Glomerular endothelial cell (primary cell): ENCODE results near the gene GTSE1. TPM values are rescaled to one million over a fixed set of nuclear protein-coding genes. Genes with fewer than 3 reads are reported as not detected.

ENCODE experiments used
- DNase-seq: peaks from one replicate; pipeline ENCODE4 v3.0.0-alpha.2; 2011; ENCODE audit warnings: low read depth, low spot score; ENCODE audit errors: extremely low read depth
- total RNA-seq: library from RNA; depleted of rRNA; stranded (reverse); fragments of >200 nt; gene quantifications from 2 replicates; pipeline ENCODE4 v1.2.3, GENCODE V29; 2015

The GTSE1 gene
- total RNA-seq, 1 donor from 2014 or later: 7.5 TPM

DNA sequence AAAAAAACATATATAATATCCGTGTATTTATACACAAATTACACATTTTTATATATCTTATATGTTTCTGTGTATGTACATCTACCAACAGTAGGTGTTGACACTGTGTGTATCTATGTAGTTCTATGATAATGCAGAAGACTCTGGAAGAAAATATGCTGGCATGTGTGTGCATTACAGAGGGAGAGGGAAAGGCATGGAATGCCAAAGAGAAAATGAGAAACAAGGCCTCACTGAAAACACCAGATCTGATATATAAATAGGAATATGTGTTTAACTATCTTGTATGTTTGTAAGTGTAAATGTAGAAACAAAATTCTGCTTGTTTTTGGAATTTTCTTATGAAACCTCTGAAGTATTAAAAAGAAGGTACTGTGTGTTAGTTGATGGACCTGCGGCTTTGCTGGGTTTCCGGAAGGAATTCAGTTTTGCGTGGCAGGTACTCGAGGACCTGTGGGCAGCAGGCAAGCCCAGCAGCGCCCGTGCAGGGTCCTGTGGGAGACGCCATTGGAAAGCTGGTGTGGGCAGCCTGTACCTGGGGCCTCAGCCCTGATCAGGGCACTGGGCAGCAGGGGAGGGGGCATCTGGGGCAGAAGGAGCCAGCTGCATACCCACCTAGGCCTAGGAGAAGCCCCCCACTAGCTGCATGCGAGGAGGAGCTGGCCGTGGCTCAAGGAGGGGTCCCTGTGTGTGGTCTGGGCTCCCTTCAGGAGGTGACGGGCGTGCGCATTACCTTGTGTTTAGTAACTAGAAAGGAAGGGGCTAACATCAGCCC lies 31.2 kb downstream of the GTSE1 start:
- DNase-seq: no peak

DNA sequence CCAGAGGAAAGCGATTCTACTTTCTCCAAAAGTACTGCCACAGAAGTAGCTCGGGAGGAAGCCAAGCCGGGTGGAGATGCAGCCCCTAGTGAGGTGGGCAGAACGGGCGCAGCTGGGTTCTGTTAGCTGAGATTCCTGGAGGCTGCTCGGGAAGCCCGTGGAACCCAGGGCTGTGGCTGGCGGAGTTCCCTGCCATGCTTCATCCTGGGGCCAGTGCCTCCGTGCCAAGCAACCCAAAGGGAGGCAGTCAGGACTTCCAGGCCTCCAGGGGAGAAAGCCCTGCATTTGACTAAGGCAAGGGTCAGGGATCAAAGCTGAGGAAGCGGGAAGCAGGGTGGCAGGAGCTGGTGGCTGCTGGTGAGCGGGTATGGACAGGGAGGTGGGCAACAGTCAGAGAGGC lies 32.1 kb downstream of the GTSE1 start:
- no peak for DNase-seq

DNA sequence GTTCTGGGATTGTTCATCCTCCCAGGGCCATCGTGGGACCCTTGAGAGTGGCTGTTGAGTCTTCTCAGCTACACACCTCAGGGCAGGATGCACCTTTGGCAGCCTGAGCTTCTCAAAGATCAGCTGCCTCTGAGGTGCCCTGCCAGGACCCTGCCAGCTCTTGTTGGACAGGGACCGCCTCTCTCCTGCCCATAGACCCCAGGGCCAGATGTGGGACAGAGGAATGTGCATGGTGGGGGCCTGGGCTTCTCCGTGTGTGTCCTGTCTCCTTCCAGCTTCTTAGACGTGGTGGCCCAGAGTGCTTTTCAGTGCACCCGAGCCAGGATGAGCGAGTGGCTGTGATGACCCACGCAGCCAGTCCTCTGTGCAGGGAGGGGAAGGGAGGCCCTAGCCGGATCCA lies 32.9 kb downstream of the GTSE1 start:
- DNase-seq: no peak

DNA sequence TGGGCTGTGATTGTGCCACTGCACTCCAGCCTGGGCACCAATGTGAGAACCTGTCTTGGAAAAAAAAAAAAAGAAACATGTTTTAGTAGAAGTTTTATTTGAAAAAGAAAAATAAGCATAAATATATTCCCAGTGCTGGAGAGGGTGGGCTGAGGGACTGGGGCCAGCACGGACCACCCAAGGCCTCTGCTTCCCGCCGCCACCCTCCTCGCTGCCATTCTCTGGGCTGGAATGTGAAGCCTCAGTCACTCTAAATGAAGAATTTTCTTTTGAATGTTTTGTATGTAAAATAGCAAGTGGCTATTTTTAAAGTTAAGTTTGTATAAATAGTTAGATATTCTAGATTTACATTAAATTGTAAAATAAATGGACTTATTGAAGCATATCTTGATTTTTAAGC lies 33.8 kb downstream of the GTSE1 start:
- no peak for DNase-seq

DNA sequence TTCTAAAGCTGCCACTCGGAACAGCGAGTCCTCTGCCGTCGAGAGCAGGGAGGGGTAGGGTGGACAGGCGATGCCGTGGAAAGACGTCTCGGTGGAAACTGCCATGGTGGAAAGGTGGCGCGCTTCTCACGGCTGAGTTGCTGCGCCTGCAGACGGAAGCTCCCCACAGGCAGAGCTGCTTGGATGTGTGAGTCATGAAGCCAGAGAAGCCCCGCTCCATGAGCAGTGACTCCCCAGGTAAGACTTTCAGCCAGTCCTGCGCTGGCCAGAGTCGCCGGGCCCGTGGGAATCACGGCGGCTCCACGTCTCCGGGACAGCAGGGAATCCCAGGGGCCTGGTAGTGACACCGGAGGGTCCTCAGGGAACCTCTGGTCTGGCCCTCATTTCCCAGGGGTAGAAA lies 34.8 kb downstream of the GTSE1 start:
- DNase-seq: no peak

DNA sequence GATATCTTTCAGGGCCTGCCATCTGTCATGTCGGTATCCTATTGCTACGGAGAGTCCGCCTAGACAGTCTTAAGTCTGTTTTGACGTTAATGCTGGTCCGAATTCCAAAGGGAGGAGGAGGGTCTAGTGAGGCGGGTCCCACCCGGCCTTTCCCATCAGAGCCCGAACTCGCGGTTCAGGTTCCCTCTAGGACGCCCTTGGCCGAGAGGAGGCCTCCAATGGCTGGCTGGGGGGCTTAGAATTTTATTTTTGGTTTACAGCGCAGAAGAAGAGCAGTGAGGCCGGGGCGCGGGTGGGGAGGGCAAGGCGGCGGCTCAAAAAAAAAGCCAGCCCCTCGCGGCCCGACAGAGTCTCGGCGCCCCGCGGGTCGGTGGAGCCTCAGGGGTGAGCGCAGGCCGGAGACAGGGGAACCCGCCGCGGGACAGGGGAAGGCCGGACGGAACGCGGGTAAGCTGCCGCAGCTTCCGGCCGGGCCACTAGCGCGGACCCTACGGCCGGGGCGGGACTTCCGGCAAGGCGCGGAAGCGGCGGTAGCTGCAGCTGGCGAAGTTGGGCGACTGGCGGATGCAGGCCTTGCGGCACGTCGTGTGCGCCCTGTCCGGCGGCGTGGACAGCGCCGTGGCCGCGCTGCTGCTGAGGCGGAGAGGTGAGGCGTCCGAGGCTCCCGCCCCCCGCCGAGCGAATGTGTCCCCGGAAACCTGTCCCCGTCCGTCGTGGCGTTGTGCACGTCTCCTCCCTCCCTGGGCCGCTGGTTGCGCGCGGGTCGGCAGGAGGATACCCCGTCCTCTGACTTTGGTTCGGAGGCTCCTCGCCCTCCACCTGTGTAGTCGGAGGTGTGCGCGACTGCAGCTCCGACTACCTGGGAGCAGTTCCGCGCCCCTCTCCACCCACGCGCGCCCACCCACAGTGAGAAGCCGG lies 38.8 kb downstream of the GTSE1 start, which contains the start of gene TRMU:
Gene TRMU, plus strand, starts transcription at position 514 of the 918 bp plus-strand sequence. Its CDS starts 51 bp downstream, at position 565.
- no peak for DNase-seq

DNA sequence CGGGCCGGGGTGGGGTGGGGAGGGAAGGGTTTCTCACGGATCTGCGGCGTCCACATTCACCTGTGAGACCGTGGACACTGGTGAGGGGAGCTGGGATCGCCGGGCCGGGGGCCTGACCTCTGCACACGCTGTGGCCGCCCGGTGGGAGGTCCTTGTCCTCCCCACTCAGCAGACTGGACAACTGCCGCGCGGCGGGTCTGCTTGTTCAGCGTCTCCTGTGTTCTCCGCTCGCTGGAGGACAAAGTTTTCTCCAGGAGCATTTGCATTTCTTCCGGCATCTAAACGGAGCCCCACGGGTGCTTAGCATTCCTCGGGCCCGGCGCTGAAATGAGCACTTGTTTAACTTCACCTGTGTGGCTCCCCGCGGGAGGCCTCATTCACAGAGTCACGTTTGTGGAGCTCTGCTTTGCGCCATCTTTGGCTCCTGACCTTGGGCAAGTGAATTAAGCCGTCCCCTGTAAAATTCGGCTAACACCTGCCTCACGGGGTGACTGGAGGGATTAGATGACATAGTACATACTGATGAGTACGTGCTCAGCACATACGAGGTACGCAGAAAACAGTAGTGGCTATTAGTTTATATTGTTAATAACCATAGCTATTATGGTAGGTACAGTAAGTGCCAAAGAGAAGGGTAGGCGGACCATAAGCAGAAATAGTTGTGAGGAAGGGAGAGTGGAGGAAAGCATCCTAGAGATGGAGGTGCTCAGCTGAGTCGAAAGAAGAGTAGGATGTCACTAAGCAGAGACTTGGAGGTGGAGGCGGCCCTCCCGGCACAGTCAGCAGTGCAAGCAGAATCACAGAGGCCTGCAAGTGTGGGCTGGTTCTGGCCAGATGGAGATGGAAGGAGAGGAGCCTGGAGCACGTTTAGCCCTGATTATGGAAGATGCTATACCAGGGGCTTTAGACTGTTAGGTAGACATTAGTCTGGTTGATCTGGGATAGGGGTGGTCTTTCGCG lies 39.7 kb downstream of the GTSE1 start:
- DNase-seq: no peak

DNA sequence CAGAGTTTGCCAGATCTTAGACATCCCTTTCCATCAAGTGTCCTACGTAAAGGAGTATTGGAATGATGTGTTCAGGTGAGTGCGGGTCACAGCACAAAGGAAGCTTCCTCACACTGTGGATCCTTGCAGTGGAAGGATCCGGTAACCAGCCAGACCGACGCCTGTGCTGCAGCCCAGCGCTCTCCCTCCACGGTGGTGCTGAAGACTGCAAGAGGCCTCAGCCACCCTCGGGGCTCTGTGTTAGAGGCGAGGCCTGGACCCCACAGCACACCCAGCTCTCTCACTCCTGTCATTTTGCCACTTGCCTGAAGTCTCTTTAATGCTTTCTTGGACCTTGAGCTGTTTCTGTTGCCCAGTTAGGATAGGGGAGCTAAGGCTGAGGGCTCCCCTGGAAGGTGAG lies 41.2 kb downstream of the GTSE1 start:
- DNase-seq: no peak

DNA sequence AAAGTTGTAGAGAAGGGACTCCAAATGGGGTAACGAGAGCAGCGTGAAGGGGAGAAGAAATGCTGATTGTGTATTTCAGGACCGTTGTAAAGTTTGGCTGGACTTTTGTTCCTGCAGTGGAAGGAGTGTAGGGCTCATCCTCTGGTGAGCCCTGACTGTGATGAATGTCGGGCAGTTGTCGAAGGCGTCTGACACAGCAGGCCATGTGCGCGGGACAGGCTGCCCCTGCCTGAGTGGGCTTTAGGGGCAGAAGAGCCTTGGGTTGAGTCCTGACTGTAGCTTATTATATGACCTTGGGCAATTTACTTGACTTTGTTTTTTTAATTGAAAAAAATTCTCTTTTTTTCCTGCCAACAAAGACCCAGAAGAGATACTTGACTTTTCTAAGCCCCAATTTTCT lies 42.0 kb downstream of the GTSE1 start:
- no peak for DNase-seq

DNA sequence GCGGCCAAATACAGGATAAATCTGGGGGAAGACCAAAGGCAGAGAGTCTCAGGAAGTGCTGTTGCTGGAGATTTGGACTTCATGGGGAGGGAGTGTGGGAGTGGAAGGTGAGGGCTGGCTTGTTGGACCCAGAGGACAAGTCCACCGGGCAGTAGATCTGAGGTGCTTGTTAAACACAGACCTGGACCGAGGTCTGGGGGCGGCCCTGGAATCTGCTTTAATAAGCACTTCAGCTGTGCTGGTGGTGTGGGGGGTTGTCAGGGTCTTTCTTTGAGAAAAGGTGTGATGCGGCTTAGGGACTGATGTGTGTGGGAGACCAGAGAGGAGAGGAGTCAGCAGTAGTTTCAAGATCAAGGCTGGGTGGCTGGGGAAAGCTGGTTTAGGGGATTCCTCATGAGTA lies 43.3 kb downstream of the GTSE1 start:
- DNase-seq: no peak

DNA sequence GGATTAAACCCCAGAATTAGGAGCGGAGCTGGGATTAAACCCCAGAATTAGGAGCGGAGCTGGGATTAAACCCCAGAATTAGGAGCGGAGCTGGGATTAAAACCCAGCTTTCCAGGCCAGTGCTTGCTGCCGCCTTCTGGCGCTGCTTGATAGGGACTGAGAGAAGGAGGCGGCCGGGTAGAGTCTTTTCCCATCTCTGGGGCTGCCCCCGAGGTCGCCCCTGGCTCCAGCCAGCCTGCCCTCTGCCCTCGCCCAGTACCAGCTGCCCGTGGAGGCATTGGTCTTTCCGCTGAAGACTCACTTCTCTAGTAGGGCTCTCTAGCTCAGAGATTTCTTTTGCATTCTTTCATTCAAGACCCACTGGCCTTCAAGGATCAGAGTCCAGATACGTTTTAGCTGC lies 44.0 kb downstream of the GTSE1 start:
- DNase-seq: no peak

DNA sequence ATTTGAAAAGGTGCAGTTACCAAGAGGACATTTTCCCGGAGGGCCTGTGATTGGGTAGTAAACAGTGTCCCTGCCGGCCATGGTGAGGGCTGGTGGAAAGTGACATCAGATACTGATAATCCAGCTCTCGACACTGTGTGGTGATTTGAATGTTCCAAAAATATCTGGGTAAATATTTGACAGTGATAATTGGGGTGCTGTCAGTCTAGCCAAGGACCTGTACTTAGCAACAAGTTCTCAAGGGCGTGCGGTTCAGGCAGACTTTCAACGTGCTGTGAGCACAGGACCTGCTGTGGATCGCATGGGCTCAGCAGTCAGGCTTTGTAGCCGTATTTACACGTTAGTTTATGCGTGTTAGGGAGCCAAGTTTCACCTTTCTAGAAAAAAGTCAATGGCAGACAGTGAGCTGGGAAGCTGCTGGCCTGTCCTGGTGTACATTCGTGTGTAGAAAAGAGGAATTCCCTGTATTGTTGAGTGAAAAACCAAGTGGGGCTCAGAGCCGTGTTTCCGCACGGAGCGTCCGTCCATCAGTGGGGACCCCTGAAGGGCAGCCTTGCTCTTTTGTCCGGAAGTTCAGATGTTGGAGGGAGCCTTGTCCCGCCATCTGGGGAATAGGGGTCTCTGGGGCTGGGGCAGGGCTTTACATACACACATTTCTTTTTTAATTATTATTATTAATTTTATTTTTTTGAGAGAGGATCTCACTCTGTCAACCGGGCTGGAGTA lies 50.2 kb downstream of the GTSE1 start:
- no peak for DNase-seq

DNA sequence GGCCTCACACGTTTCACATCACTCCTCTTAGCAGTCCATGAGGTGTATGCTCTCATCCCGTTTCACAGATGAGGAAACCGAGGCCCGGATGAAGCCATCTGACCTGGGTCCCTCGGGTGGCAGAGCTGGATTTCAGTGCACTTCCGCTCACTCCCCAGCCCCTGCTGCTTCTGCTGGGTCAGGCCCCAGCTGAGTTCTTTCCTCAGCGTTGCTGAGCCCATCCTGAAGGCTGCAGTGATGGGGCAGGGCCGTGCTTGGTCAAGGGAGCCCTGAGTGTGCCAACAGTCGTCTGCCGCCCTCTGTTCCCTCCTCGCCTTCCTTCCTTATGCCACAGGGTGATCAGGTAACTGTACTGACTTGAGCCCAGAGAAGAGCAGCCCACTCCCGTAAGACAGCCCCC lies 51.0 kb downstream of the GTSE1 start:
- no peak for DNase-seq

DNA sequence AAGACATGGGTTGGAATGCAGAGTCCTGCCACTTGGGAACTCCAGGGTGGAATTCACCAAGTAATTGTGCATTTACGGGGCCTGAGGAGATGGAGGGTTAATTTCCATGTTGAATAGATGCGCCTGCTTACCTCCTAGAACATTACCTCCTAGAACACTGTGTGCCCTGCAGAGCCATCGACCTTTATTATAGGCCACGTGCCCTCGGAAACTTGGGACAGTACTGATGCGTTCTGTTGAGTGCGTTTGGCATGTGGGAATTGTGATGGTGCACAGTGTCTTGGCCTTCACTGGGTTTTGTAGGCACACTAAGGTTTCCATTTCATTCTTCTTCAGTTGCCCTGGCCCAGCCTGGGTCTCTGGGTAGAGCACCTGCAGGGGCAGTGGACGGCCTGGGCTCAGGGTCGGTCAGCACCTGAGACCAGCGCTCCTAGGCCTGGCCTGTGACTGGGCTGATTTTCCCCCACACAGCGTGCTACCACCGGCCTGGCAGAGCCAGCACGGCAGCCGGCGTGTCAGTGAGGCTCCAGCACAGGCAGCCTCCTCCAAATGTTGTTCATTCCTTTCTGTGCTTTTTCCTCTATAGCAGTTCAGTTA lies 51.5 kb downstream of the GTSE1 start:
- no peak for DNase-seq

DNA sequence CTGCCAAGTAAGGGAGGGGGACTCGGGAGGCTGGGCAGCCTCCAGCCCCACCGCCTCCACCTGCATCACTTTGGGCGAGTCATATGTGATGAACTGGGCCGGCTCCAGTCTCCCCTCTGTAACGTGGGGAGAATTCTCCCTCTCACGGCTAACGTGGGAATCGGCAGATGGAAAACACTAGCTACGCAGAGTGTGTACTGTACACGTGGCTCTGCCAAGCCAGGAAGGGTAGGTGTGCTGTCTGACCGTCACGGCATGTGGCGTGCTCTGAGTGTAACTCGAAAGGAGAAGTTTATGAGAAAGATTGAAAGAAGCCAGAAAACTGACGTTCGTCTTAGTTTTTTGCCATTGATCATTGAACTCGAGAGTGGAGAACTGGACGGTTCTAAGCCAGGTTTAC lies 52.6 kb downstream of the GTSE1 start:
- DNase-seq: no peak

DNA sequence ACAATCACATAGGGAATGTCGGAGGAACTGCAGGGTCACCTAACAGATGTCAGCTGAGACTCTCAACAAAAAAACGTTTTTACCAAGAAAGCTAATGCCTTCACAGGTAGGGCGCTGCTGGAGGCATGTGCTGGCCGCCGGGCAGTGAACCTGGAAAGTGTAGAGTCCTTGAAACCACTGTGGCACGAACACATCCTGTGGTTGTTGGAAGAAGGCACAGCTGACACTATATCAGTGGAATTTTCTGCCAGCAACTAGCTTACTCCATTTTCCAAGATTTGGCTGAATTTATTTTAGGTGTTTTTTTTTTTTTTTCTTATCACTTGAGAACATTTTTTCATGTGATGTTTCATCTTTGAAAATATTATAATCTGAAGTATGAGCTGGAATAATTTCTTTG lies 53.0 kb downstream of the GTSE1 start:
- DNase-seq: no peak

DNA sequence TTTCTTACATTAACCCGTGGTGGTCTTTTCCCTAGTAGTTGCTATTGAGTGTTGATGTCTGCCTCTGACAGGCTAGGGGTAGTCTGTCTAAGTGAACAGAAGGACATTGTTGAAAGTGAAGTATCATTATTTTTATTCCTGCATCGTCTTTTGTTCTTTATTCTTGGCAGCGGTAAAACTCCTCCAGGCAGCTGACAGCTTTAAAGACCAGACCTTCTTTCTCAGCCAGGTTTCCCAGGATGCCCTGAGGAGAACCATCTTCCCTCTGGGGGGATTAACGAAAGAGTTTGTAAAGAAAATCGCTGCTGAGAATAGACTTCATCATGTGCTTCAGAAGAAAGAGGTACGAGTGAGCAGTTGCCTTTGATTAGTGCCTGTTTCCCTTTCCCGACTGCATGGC lies 53.5 kb downstream of the GTSE1 start:
- no peak for DNase-seq

DNA sequence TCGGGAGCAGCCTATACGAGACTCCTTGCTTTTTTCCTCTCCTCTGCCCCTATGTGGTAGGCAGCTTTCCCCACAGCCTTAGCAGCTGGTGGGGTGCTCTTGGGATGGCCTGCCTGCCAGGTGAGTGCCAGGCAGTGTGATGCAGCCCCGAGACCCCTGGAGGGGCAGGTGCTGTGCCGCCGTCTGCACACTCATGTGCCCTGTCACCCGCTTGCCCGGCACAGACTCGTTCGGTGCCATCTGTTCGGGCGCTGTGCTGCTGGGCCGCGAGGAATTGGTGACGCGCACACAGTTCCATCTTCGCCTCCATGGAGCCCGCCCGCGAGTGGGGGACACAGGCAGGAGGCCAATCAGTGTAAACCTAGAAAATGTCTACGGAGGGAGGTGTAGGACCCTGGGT lies 54.0 kb downstream of the GTSE1 start:
- DNase-seq: no peak

DNA sequence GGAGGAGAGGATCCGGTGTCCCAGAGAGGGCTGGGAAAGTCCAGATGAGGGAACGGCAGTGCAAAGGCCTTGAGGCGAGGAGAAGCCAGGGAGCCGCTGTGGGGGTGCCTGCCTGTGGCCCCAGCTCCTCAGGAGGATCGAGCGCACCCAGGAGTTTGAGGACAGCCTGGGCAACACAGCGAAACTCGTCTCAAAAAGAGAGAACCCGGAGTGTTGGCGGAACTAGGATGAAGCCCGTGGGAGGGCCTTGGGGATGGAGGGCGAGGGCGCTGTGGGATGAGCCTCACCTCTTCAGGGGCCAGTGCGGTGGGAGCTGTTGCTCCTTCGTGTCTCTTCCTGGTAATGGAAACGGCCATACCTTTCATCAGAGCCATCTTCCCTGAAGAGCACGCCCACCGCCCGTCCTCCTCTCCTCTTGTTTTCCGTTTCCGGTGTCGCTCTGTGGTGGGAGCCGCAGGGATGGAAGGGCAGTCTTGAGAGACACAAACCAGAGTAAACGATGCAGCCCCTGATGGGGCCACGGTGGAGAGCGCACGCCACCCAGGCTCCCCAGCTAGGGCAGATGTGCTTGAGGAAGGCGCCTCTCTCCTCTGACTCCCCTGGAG lies 54.6 kb downstream of the GTSE1 start:
- no peak for DNase-seq
